H1 (cell line): ENCODE data around the gene PIEZO1.

Experiments used
- CHD2 ChIP-seq: IDR thresholded peaks from 2 replicates; pipeline ENCODE4 v1.6.1; 2012; ENCODE audit warnings: low read length, improper control_type of control experiment
- EP300 ChIP-seq, 2 experiments: IDR thresholded peaks; 1 replicate in 1 of 2; 2 replicates in 1 of 2; pipeline ENCODE4 v1.6.1; 2011 to 2012; ENCODE audit warnings: low read depth in 2 of 2, low read length in 2 of 2, mild to moderate bottlenecking in 2 of 2, borderline replicate concordance in 1 of 2, inconsistent platforms in 1 of 2, moderate library complexity in 1 of 2
- HDAC6 ChIP-seq: IDR thresholded peaks from one replicate; pipeline ENCODE4 v1.7.1; 2012; ENCODE audit warnings: low read depth, mild to moderate bottlenecking, inconsistent platforms, low read length, moderate library complexity
- NRF1 ChIP-seq: IDR thresholded peaks from 2 replicates; pipeline ENCODE4 v1.6.1; 2011; ENCODE audit warnings: mild to moderate bottlenecking, low read depth, low read length, improper control_type of control experiment
- RAD21 ChIP-seq, 2 experiments: IDR thresholded peaks in 1 of 2; conservative IDR thresholded peaks in 1 of 2; 2 replicates each; pipeline ENCODE4 v1.6.1; 2011; ENCODE audit warnings: low read depth in 2 of 2, low read length in 2 of 2, improper control_type of control experiment in 1 of 2, inconsistent platforms in 1 of 2, mild to moderate bottlenecking in 1 of 2, moderate library complexity in 1 of 2
- YY1 ChIP-seq: IDR thresholded peaks from 2 replicates; pipeline ENCODE4 v1.6.1; 2011; ENCODE audit warnings: low read depth, mild to moderate bottlenecking, low read length
- TF ChIP-seq, protein P1 (sequence below), 3 experiments: IDR thresholded peaks; 1 replicate in 2 of 3; 2 replicates in 1 of 3; pipeline versions ENCODE4 v1.5.1 to v1.6.1; 2011; ENCODE audit warnings: low read length in 3 of 3, mild to moderate bottlenecking in 3 of 3, inconsistent platforms in 2 of 3, low read depth in 1 of 3, moderate library complexity in 1 of 3; ENCODE audit not compliant: insufficient read depth in 1 of 3; ENCODE audit errors: control extremely low read depth in 1 of 3

DNA sequence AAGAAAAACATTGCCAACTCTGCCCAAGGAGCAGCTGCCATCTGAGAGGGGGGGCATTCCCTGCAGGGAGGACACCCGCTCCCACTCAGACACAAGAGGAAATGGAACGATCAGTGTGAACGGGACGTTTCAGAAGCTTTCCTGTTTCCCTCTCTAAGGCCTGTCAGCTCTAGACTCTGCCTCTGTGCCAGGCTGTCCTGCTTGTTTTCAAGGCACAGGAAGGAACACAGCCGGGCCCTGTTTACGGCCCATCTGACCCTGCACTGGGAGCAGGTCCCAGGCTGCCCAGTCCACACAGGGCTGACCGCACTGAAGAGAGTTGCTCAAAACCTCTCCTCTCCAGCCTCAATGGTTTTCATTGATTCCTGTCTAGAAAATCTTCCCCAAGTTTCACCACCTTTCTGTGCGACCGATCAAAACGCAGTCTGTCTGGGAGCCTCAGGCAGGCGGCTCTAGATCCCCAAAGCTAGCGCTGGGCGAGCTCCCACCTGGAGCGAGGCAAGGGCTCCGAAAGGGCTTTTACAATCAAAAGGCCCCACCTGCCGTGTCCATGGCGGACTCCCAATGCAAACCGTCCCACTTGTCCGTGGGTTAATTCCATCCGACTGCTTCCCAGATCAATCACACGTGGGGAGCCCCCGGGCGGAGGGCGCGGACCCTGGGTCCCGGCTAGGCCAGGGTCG is 1.5 kb downstream of the PIEZO1 start:
- TF ChIP-seq, protein P1, sequence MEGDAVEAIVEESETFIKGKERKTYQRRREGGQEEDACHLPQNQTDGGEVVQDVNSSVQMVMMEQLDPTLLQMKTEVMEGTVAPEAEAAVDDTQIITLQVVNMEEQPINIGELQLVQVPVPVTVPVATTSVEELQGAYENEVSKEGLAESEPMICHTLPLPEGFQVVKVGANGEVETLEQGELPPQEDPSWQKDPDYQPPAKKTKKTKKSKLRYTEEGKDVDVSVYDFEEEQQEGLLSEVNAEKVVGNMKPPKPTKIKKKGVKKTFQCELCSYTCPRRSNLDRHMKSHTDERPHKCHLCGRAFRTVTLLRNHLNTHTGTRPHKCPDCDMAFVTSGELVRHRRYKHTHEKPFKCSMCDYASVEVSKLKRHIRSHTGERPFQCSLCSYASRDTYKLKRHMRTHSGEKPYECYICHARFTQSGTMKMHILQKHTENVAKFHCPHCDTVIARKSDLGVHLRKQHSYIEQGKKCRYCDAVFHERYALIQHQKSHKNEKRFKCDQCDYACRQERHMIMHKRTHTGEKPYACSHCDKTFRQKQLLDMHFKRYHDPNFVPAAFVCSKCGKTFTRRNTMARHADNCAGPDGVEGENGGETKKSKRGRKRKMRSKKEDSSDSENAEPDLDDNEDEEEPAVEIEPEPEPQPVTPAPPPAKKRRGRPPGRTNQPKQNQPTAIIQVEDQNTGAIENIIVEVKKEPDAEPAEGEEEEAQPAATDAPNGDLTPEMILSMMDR (IDR thresholded peaks at IDR 0.05; ENCODE audit: control extremely low read depth in 1 of 3, insufficient read depth in 1 of 3, low read depth in 1 of 3, low read length in 3 of 3): no peak
- TF ChIP-seq CHD2 (no peak), YY1 (no peak), NRF1 (no peak), HDAC6 (no peak), RAD21 (IDR thresholded peaks at IDR 0.05 in 1 of 2, conservative IDR thresholded peaks at IDR 0.05 in 1 of 2; ENCODE audit: low read depth in 2 of 2, low read length in 2 of 2) (no peak), EP300 (IDR thresholded peaks at IDR 0.05; ENCODE audit: borderline replicate concordance in 1 of 2, low read depth in 2 of 2, low read length in 2 of 2) (no peak)
